BE2C (cell line): ENCODE results near the gene SPINT2.

Experiments used
- DNase-seq: peaks from one replicate; pipeline ENCODE4 v3.0.0-alpha.2; 2020
- H3K27me3 ChIP-seq: fragments of 250-450 bp; sonication (Bioruptor Pico); 2 replicates; pipeline ENCODE4 v1.5.1; 2020; ENCODE audit warnings: mild to moderate bottlenecking
- H3K36me3 ChIP-seq: fragments of 250-450 bp; sonication (Bioruptor Pico); 2 replicates; pipeline ENCODE4 v1.5.1; 2020; ENCODE audit warnings: mild to moderate bottlenecking
- H3K4me1 ChIP-seq: fragments of 250-450 bp; sonication (Bioruptor Pico); 2 replicates; pipeline ENCODE4 v1.5.1; 2020
- H3K4me3 ChIP-seq: 2 replicates; pipeline ENCODE4 v1.5.1; 2011; ENCODE audit warnings: low read depth, low read length
- H3K9me3 ChIP-seq: fragments of 250-450 bp; sonication (Bioruptor Pico); 2 replicates; pipeline ENCODE4 v1.5.1; 2020
- TF ChIP-seq, protein P1 (sequence below): IDR thresholded peaks from 2 replicates; pipeline ENCODE4 v1.5.1; 2012; ENCODE audit warnings: mild to moderate bottlenecking, low read depth, low read length

Gene SPINT2

GRCh38 chr19:38248421-38248820 is 16.0 kb upstream of the SPINT2 start:
- H3K27me3 ChIP-seq: no peaks in the 10 kb centered on the region
- no peaks in the 10 kb centered on the region for H3K36me3 ChIP-seq
- H3K4me1 ChIP-seq: peaks cover 3% of the 10 kb centered on the region; the same call in 1 of the 2 replicates
- no peaks in the 10 kb centered on the region for H3K9me3 ChIP-seq
- TF ChIP-seq, protein P1, sequence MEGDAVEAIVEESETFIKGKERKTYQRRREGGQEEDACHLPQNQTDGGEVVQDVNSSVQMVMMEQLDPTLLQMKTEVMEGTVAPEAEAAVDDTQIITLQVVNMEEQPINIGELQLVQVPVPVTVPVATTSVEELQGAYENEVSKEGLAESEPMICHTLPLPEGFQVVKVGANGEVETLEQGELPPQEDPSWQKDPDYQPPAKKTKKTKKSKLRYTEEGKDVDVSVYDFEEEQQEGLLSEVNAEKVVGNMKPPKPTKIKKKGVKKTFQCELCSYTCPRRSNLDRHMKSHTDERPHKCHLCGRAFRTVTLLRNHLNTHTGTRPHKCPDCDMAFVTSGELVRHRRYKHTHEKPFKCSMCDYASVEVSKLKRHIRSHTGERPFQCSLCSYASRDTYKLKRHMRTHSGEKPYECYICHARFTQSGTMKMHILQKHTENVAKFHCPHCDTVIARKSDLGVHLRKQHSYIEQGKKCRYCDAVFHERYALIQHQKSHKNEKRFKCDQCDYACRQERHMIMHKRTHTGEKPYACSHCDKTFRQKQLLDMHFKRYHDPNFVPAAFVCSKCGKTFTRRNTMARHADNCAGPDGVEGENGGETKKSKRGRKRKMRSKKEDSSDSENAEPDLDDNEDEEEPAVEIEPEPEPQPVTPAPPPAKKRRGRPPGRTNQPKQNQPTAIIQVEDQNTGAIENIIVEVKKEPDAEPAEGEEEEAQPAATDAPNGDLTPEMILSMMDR: no peak
- DNase-seq: no peak
- no peak overlapping the region for H3K4me3 ChIP-seq

DNA sequence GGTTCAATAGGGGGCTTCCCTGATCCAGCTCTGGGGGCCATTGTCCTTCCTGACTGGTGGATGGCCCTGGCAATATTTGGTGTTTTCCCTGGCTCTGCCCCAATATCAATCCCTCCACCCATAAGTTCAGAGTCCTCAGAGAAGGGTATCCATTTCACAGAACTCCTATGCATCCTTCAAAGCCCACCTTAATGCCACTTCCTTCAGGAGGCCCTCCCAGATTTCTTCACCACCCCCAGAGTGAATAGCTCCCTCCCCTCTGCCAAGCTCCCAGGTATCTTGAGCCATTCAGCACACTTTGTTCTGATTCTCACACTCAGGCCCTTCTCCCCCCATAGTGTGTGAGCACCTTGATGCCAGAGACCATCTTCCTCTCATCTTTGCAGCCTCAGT is 13.9 kb upstream of the SPINT2 start:
- no peak for DNase-seq
- H3K4me3 ChIP-seq: no peak overlapping the region
- H3K27me3 ChIP-seq: no peaks in the 10 kb centered on the region
- TF ChIP-seq, protein P1: no peak
- peaks cover 3% of the 10 kb centered on the region; the same call in 1 of the 2 replicates for H3K4me1 ChIP-seq
- H3K36me3 ChIP-seq: no peaks in the 10 kb centered on the region
- H3K9me3 ChIP-seq: no peaks in the 10 kb centered on the region

DNA sequence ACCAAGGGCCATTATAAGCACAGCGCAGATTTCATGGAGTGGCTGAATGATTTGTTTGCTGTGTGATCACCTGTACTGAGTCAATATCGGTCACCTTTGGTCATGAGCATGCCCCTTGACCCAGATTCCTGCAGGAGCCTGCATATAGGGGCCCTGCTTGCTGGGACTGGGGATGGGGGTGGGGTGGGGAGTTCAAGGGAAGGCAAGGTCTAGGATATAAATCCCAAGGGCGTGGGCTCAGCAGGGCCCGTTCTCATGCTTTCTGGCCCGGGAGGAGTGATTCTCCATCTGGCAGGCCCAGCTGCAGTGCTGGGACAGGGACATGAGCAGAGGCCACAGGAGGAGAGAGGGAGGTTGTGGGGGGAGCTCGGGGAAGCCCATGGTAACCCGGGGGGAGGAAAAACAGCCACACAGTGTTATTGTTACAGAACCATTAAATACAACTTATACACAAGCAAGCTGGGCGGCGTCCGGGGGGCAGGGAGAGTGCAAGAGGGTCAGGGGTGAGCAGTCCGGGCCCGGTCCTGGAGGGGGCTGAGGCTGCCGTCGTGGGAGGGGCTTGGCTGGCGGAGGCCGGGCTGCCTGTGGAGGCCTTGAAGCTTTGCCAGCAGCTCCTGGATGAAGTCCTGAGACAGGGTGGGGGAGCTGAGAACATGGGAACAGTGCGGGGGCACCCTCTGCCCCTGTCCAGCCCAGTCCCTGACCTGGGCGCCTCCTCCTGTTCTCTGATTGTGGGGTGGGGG is 13.4 kb upstream of the SPINT2 start:
- Histone ChIP-seq H3K27me3 (no peaks in the 10 kb centered on the region), H3K9me3 (no peaks in the 10 kb centered on the region), H3K4me3 (no peak overlapping the region), H3K36me3 (no peaks in the 10 kb centered on the region), H3K4me1 (peaks cover 3% of the 10 kb centered on the region; the same call in 1 of the 2 replicates)
- TF ChIP-seq, protein P1: no peak
- DNase-seq: no peak

DNA sequence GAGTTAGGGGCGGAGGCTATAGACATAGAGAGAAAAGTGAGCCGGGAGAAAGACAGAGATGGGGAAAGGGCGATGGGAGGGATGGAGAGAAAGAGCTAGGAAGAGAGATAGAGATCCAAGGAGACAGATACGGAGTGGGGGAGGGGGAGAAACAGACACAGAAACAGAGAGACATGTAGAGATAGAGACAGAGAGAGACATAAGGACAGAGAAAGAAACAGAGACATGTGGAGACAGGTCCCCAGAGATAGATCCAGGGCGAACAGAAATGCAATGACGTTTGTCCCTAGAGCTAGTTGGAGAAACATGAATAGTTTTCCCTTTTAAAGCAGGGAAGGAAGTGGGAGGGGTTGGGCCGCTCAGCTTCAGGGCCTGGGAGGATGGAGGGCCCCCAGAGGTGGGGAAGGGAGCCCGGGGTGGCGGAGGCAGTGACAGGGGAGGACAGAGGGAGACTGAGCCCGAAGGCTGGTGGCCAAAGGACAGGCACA is 12.8 kb upstream of the SPINT2 start:
- Histone ChIP-seq H3K36me3 (no peaks in the 10 kb centered on the region), H3K4me3 (no peak overlapping the region), H3K9me3 (no peaks in the 10 kb centered on the region), H3K4me1 (peaks cover 3% of the 10 kb centered on the region; the same call in 1 of the 2 replicates), H3K27me3 (no peaks in the 10 kb centered on the region; the same call in 1 of the 2 replicates)
- TF ChIP-seq, protein P1: no peak
- DNase-seq: no peak

GRCh38 chr19:38252385-38252784 is 12.0 kb upstream of the SPINT2 start:
- H3K9me3 ChIP-seq: no peaks in the 10 kb centered on the region
- no peak for DNase-seq
- no peak overlapping the region for H3K4me3 ChIP-seq
- no peaks in the 10 kb centered on the region for H3K36me3 ChIP-seq
- no peaks in the 10 kb centered on the region; the same call in 1 of the 2 replicates for H3K27me3 ChIP-seq
- peaks cover 3% of the 10 kb centered on the region; the same call in 1 of the 2 replicates for H3K4me1 ChIP-seq
- TF ChIP-seq, protein P1: no peak
